NK-92 (cell line): ENCODE measurements around the gene TMOD2.

ENCODE experiments used
- DNase-seq: peaks from one replicate; lab custom pipeline; 2025; ENCODE audit not compliant: unreplicated experiment; lab: John Stamatoyannopoulos, UW

The TMOD2 gene

GRCh38 chr15:51750792-51751696 is at the start of gene TMOD2:
Gene TMOD2 (plus strand): TSS chr15:51751597. CDS start chr15:51766442, 14,845 bp downstream.
- DNase-seq, result no peak

DNA sequence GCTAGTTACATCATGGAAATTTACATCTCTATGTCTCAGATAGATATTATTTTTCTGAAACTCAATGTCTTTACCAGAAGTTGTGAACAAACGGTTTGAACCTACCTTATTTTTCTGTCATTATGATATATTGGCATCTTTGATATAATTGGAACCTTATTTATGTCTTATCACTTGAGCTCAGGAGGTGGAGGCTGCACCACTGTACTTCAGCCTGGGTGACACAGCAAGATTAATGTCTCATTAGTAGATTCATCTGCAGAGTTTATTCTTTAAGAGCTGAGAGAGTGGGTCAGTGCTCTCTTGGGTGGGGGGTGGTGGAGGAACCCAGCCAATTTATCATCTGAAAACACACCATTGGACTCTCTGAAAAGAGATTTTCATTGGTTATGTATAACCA is 48.7 kb upstream of the TMOD2 start:
- DNase-seq, result no peak

- DNase-seq, result no peak
Observed at GRCh38 chr15:51706291-51706690, 45.1 kb upstream of the TMOD2 start.

- no peak for DNase-seq
Observed at GRCh38 chr15:51706926-51707608, 44.3 kb upstream of the TMOD2 start.

DNA sequence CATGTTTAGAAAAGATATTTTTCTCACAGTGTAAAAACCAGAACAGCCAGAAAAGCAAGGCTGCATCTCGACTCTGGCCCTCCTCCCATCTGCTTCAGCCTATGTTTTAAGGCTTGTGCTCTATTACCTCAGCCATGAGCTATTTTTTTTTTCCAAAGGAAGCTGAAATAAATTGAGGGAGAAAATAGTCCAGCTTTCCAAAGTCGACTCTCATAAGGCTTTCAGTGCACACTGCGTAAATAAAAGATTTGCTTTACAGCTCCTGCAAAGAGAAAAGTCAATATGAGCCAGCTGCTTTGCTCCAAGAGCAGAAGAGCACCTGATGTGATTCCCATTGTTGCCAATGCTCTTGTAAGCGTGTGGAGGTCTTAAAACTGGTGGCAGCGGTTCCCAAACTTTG is 43.4 kb upstream of the TMOD2 start:
- no peak for DNase-seq

DNA sequence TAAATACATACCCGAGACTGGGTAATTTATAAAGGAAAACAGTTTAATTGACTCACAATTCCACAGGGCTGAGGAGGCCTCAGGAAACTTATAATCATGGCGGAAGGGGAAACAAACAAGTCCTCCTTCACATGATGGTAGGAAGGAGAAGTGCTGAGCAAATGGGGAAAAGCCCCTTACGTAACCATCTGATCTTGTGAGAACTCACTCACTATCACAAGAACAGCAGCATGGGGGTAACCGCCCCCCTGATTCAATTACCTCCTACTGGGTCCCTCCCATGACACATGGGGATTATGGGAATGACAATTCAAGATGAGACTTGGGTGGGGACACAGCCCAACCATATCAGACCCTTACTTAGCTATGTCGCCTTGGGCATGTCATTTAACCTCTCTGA is 42.4 kb upstream of the TMOD2 start:
- DNase-seq, result no peak

DNA sequence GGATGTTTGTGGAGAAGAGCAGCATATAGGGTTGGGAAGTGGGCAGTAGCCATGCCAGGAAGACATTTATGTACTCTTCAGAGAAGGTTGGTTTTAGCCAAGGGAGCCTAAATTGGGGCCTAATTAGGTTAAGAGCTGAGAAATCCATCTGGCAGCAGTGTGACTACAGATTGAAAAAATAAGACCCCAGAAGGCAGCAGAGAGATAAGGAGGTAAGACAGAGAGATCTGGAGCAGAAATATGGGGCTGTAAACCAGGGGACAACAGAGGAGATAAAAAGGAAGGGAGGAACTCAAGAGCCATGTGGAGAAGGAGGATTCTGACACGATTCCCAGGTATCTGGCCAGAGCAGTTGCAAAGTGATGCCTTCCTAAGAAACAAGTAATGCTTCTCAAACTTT is 37.2 kb upstream of the TMOD2 start:
- DNase-seq, result no peak

- no peak for DNase-seq
Observed at GRCh38 chr15:51714911-51715310, 36.5 kb upstream of the TMOD2 start.

DNA sequence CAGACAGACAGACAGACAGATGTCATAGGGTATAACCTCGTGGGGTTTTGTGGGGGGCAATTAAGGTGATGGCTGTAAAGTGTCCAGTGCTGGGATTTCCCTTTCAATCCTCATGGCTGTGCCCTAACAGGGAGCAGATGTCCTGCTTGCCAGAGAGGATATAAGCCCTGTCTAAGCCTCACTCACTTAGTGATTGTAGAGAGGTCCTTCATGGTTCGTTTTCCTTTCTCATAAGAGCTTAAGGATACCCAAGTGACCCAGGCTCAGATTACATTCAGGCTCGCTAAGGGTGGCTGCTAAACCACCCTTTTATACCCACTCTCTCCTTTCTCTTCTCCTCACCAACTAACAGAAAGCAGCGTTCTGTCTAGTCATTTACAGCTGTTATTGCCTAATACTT is 33.2 kb upstream of the TMOD2 start:
- DNase-seq, result no peak

DNA sequence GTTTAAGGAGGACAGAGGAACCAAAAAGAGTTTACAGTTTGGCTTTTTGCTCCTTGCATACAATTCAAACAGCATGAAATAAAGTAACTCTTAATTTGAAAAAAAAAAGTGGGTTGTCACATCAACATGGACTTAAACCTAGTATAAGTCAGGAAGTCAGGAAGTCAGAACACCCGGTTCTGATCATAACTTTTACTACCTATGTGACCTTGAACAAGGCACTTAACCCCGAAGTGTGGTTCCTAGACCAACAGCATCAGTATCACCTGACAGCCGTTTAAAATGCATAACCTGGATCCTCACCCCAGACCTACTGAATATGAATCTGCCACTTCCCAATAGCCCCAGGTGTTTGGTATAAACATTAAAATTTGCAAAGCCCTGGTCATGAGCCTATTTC is 32.7 kb upstream of the TMOD2 start:
- no peak for DNase-seq

GRCh38 chr15:51720201-51720995 is 31.0 kb upstream of the TMOD2 start:
- no peak for DNase-seq

GRCh38 chr15:51721199-51721960 is 30.0 kb upstream of the TMOD2 start:
- DNase-seq, result no peak

DNA sequence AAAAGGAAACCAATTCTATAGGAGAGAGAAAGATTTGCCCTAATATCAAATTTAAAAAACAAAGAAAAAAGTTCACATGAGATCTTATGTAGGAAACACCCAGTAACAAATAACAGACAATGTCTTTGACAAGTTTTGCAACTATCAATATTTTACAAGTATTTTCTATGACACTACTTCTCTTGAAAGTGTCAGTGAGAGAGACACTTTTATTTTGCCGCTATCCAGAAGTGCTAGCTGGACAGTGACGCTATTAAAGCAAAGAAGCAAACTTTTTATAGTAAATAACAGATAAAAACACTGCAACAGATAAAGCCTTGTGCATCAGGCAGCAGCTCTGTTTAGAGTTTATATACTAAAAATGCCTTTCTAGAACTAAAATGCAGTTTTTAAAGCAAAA is 27.2 kb upstream of the TMOD2 start:
- DNase-seq, result no peak

DNA sequence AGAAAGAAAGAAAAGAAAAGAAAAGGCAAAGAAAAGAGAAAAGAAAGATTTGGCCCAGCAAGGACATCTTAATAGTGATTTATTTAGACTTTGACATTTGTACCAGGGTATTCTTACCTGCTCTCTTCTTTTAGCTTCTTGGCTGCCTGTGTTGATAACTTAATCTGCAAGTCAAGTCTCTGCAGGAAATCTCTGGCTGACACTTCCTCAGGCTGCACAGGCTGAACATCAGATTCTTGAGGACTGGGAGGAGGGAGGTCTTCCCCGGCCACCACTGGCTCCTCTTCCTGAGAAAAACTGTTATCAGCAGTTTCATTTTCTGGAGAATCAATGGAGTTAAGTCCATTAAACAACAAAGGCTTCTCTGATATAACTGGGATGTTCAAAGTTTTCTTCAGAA is 26.7 kb upstream of the TMOD2 start:
- DNase-seq, result no peak

GRCh38 chr15:51726302-51727073 is 24.9 kb upstream of the TMOD2 start:
- no peak for DNase-seq

DNA sequence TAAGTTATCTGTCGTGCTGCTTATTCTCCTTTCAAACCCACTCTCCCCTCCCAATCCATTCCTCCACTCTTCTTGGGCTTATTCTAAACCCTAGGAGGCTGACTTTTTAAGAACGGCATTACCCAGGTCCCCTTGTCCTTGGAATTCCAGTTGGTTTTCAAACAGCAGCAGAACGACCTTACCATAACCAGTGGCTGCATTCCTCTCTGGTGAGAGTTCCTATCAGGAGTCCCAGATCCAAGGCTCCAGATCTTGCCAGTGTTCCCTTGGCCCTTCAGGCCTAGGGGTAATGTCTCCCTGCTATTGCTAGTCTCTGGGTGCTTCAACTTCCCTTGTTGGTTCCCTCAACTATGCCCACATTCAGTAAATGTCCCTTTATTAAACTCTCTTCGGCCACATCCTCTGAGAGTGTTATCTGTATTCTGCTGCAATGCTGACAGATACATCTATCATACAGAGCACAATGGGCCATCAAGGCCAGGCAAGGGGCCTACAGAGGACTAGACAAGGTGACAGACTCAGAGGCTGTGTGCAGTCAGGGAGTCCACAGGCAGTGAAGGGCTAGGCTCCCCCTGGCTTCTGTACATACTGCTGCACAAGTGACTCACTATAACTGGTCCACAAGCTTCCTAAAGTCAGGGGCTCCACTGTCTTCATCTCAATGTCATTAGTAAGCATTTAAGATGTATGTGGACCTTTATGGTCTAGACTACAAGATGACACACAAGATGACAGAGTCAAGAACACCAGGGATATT is 24.1 kb upstream of the TMOD2 start:
- no peak for DNase-seq

DNA sequence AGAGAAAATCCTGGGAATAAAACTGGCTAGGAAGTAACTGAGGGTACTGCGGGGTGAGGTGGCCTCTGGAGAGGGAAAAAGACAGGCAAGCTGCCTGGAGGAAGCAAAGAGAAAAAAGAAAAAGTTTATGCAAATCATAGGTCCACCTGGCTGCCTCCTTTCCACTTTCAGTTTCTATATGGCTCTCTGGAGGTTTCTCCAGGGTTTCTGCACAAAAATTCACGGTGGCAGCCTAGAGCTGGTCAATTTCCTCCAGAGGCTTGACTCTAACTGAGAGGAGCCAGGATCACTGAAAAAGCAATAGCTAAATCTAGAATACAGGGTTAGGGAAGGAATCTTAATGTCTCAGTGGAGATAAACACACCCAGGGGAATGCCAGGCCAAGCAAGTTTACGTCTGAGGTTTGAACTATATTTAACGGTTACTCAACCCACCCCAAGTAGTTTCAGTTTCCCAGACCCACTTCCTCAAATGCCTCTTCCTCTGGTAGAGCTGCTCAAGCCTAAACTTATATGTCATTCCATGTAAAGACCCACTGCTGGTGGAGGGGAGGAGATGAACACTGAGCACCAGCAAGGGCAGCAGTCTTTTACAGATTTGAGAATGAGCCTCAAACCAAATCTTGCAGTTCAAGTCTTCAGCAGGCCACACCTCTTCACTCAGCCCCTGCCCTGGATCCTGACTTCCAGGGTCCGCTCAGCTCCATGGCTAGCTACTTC is 19.7 kb upstream of the TMOD2 start:
- DNase-seq, result no peak

- no peak for DNase-seq
Observed at GRCh38 chr15:51732646-51733045, 18.8 kb upstream of the TMOD2 start.
